Epidermal melanocyte (primary cell): Measurements from ENCODE around the gene TATDN3.
"Not testable (repeated sequence)": the region's sequence is repeated elsewhere in the genome, so short reads cannot be mapped to it uniquely, and the experiment has no call there.

Source experiments
- DNase-seq: peaks from one replicate; pipeline ENCODE4 v3.0.0; 2011; ENCODE audit warnings: low spot score; ENCODE audit not compliant: insufficient read length

Gene TATDN3

GRCh38 chr1:212827831-212828278, 36.2 kb downstream of the TATDN3 start:
- DNase-seq, result no peak

GRCh38 chr1:212828395-212828794, 36.7 kb downstream of the TATDN3 start:
- no peak for DNase-seq

GRCh38 chr1:212833211-212834207, 41.8 kb downstream of the TATDN3 start:
- not testable (repeated sequence) for DNase-seq

GRCh38 chr1:212838145-212838544, 46.5 kb downstream of the TATDN3 start:
- DNase-seq, result no peak

- DNase-seq, result not testable (repeated sequence)
Measured at GRCh38 chr1:212844521-212844920, 52.8 kb downstream of the TATDN3 start.

GRCh38 chr1:212847549-212847948, 55.9 kb downstream of the TATDN3 start, which contains the start of gene SPATA45:
Gene SPATA45, minus strand, starts transcription at chr1:212847649. Its CDS starts 11,500 bp downstream, at chr1:212836149.
- no peak for DNase-seq

- no peak for DNase-seq
Measured at GRCh38 chr1:212852105-212852688, 60.5 kb downstream of the TATDN3 start.

GRCh38 chr1:212853658-212854057, 62.0 kb downstream of the TATDN3 start:
- DNase-seq, result no peak

GRCh38 chr1:212856755-212857154, 65.1 kb downstream of the TATDN3 start:
- no peak for DNase-seq

- peak; percentile 93 for DNase-seq
Measured at GRCh38 chr1:212857992-212858460, 66.3 kb downstream of the TATDN3 start, which contains the start of gene FLVCR1. Gene FLVCR1, plus strand, starts transcription at chr1:212858275. Its CDS starts 178 bp downstream, at chr1:212858453.

GRCh38 chr1:212858461-212859265, 67.0 kb downstream of the TATDN3 start:
- DNase-seq, result no peak

- DNase-seq, result no peak
Measured at GRCh38 chr1:212860713-212861581, 69.3 kb downstream of the TATDN3 start.

GRCh38 chr1:212862111-212862690, 70.5 kb downstream of the TATDN3 start:
- no peak for DNase-seq

- DNase-seq, result not testable (repeated sequence)
Measured at GRCh38 chr1:212863345-212863744, 71.7 kb downstream of the TATDN3 start.

- no peak for DNase-seq
Measured at GRCh38 chr1:212864201-212864600, 72.5 kb downstream of the TATDN3 start.
